HPDE6-E6E7 (cell line): ENCODE results near the gene SLC2A9.

ENCODE experiments used
- DNase-seq: peaks from one replicate; pipeline ENCODE4 v3.0.0; 2011; ENCODE audit warnings: missing footprints; ENCODE audit errors: extremely low spot score

The SLC2A9 gene

GRCh38 chr4:9962611-9963314 is 58.5 kb downstream of the SLC2A9 start:
- no peak for DNase-seq

GRCh38 chr4:9954468-9954867 is 66.8 kb downstream of the SLC2A9 start:
- no peak for DNase-seq

- no peak for DNase-seq
These were observed 68.2 kb downstream of the SLC2A9 start for GRCh38 chr4:9953089-9953488.

GRCh38 chr4:9952415-9952950 is 68.8 kb downstream of the SLC2A9 start:
- DNase-seq: no peak

- no peak for DNase-seq
These were observed 71.7 kb downstream of the SLC2A9 start for GRCh38 chr4:9949573-9949972.

- no peak for DNase-seq
These were observed 73.9 kb downstream of the SLC2A9 start for GRCh38 chr4:9947168-9948062.

- no peak for DNase-seq
These were observed 75.1 kb downstream of the SLC2A9 start for GRCh38 chr4:9946170-9946569.

GRCh38 chr4:9944431-9945425 is 76.6 kb downstream of the SLC2A9 start:
- DNase-seq: no peak

- DNase-seq: no peak
These were observed 77.5 kb downstream of the SLC2A9 start for GRCh38 chr4:9943761-9944160.

GRCh38 chr4:9942921-9943600 is 78.2 kb downstream of the SLC2A9 start:
- no peak for DNase-seq

GRCh38 chr4:9942139-9942538 is 79.2 kb downstream of the SLC2A9 start:
- no peak for DNase-seq

- DNase-seq: no peak
These were observed 81.3 kb downstream of the SLC2A9 start for GRCh38 chr4:9940041-9940440.

GRCh38 chr4:9938933-9939332 is 82.4 kb downstream of the SLC2A9 start:
- DNase-seq: no peak

- no peak for DNase-seq
These were observed 84.2 kb downstream of the SLC2A9 start for GRCh38 chr4:9937078-9937477.

GRCh38 chr4:9936129-9936644 is 85.1 kb downstream of the SLC2A9 start:
- no peak for DNase-seq

GRCh38 chr4:9933956-9934355 is 87.3 kb downstream of the SLC2A9 start:
- no peak for DNase-seq

GRCh38 chr4:9933184-9933583 is 88.1 kb downstream of the SLC2A9 start:
- DNase-seq: no peak

GRCh38 chr4:9932771-9933170 is 88.5 kb downstream of the SLC2A9 start:
- DNase-seq: no peak

GRCh38 chr4:9931146-9931545 is 90.2 kb downstream of the SLC2A9 start:
- DNase-seq: no peak

- no peak for DNase-seq
These were observed 92.2 kb downstream of the SLC2A9 start for GRCh38 chr4:9929111-9929510.
